Suprapubic skin (tissue), 4 donors: Measurements from ENCODE around the gene DLGAP4.

ENCODE experiments used
- CTCF ChIP-seq, 2 donors: fragments of 200-600 bp in 1 of 2; fragments of 450-650 bp in 1 of 2; sonication (generic) in 1 of 2; IDR thresholded peaks; one replicate each; pipeline ENCODE4 v1.5.1; 2016 to 2019; ENCODE audit warnings: antibody characterized with exemption in 2 of 2, mild to moderate bottlenecking in 1 of 2, moderate library complexity in 1 of 2
- POLR2A ChIP-seq, 2 donors: fragments of 450-650 bp; IDR thresholded peaks; one replicate each; pipeline ENCODE4 v1.6.1; 2017; ENCODE audit warnings: antibody characterized with exemption in 2 of 2, mild to moderate bottlenecking in 2 of 2, moderate library complexity in 2 of 2
- POLR2AphosphoS5 ChIP-seq, 3 donors: sonication (generic); formaldehyde crosslinking; IDR thresholded peaks; one replicate each; pipeline ENCODE4 v1.6.1; 2017; ENCODE audit warnings: antibody characterized with exemption in 3 of 3

GRCh38 chr20:36281785-36282380 lies 24.3 kb upstream of the DLGAP4 start:
- TF ChIP-seq CTCF (IDR thresholded peaks at IDR 0.05) (no peak), POLR2A (IDR thresholded peaks at IDR 0.05) (no peak), POLR2AphosphoS5 (IDR thresholded peaks at IDR 0.05) (no peak)
